ENCODE results near the gene C20orf141.

- TF ChIP-seq CTCF (IDR thresholded peaks at IDR 0.05; ENCODE audit: low read length) (no peak), EZH2 (IDR thresholded peaks at IDR 0.05; ENCODE audit: borderline replicate concordance, low read length) (no peak)
Observed at GRCh38 chr20:2815242-2815900, 584 bp downstream of the C20orf141 start.
